ENCODE data around the gene PRPF19.
A peak's percentile ranks its signal among the peaks of the same experiment; 100 is the strongest.

Gene PRPF19

GRCh38 chr11:60872961-60873524 lies 33.3 kb downstream of the PRPF19 start:
- DNase-seq = peak; percentile 23 to 62 (median 52)

GRCh38 chr11:60872124-60872960 lies 34.0 kb downstream of the PRPF19 start:
- peak; percentile 25 to 55 (median 44) for DNase-seq

DNA sequence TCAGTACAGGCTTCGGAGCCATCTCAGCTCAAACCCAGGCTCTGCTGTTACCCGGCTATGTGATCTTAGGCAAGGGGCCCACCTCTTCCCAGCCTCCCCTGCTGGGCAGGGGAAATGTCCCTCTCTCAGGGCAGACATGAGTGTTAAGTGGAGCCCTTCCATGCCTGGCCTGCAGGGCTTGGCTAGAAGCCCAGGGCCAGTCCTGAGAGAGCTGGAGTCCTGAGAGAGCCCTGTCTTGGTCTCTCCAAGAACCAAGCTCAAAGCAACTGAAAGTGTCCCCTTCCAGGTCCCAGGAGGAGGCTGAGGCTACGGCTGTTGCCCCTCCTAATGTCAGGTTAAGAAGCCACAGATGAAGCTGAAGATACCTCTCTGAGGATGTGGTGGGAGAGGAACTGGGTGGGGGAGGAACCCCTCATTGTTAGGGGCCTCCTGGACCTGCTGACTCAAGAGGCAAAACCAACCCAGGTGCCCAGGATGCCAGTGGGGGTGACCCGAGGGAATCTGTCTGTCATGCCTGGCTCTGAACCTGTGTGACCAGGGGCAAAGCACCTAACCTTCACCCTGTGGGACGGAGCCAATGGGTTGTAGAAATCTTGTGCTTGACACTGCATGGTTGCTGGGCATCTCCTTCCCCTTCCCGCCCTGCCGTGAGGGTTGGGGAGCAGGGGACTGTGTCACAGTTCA lies 34.9 kb downstream of the PRPF19 start:
- DNase-seq = no peak

GRCh38 chr11:60870733-60871377 lies 35.5 kb downstream of the PRPF19 start:
- DNase-seq = no peak

DNA sequence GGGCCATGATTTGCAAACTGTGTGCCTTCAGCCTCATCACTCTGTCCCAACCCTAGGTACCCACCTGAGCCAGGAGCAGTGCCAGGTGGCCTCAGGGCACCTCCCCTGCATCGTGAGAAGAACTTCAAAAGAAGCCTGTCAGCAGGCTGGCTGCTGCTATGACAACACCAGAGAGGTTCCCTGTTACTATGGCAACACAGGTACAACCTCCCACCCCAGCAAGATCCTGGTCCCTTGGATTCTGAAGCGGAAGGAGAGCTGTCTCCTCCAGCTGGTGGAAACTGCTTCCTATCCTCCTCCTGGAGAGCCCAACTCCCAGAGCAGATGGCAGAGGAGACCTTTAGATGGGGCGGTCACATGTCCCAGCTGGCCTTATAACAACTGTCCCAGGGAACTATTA lies 36.1 kb downstream of the PRPF19 start:
- DNase-seq = no peak

DNA sequence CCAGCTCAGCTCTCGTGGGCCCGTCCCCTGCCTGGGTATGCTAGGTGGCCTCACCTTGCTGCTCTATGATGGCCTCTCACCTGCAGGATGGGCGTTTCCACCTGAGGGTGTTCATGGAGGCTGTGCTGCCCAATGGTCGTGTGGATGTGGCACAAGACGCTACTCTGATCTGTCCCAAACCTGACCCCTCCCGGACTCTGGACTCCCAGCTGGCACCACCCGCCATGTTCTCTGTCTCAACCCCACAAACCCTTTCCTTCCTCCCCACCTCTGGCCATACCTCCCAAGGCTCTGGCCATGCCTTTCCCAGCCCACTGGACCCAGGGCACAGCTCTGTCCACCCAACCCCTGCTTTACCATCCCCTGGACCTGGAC lies 36.9 kb downstream of the PRPF19 start:
- no peak for DNase-seq

DNA sequence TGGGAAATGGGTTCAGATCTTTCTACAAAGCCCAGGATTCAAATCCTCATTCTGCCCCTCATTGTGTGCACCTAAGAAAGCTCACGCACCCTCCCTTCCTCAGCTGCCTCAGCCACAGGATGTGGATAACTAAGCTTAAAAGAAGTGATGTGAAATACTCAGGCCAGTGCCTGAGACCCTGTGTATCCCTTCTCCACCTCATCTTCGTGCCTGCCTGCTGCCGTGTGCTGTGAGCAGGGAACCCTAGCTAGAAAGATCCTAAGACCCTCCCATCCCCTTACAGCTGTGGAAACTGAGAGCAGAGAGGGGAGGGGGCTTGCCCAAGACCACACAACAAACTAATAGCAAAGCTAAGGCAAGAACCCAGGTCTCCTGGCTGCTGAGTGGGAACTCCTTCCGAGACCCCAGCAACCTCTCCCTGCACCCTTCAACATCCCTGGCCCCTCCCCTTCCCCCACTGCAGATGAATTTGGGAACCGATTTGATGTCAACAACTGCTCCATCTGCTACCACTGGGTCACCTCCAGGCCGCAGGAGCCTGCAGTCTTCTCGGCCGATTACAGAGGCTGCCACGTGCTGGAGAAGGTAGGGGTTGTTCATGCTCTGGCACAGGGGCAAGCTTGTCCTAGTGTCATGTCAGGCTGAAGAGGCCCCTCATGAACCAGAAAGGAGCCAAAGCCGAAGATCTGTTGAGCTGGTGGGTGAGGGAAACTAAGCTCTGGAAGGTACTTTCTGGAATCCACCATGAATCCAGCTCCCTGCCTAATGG lies 37.5 kb downstream of the PRPF19 start:
- no peak for DNase-seq

DNA sequence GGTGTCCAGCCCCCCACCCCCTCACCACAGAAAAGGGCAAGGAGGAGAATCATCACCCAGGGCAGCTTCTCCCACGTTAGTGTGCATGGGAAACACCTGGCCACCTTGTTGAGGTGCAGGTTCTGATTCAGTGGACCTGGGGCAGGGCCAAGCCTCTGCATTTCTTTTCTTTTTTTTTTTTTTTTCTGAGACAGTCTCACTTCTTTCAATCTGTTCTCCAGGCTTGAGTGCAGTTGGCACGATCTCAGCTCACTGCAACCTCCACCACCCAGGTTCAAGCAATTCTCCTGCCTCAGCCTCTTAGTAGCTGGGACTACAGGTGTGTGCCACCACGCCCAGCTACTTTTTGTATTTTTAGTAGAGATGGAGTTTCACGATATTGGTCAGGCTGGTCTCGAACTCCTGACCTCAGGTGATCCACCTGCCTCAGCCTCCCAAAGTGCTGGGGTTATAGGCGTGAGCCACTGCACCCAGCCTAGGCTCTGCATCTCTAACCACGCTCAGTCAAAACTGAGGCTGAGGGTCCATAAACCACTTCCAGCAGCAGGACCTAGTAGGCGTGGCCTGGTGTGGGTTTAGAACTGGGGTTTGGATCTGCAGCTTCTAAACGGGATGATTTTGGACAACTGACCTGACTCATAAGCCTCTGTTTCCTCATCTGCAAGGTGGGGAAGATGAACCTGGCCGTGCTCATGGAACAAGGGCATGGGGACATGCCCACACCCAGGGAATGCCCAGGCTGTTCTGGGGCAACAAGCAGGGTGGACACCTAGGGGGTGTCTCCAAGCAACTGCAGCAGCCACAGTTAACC lies 38.3 kb downstream of the PRPF19 start:
- DNase-seq = no peak

- DNase-seq = no peak
Observed at GRCh38 chr11:60866911-60867870, 39.2 kb downstream of the PRPF19 start, which contains the start of gene ZP1. Gene ZP1, plus strand, starts transcription at chr11:60867542. Its CDS starts 20 bp downstream, at chr11:60867562.

DNA sequence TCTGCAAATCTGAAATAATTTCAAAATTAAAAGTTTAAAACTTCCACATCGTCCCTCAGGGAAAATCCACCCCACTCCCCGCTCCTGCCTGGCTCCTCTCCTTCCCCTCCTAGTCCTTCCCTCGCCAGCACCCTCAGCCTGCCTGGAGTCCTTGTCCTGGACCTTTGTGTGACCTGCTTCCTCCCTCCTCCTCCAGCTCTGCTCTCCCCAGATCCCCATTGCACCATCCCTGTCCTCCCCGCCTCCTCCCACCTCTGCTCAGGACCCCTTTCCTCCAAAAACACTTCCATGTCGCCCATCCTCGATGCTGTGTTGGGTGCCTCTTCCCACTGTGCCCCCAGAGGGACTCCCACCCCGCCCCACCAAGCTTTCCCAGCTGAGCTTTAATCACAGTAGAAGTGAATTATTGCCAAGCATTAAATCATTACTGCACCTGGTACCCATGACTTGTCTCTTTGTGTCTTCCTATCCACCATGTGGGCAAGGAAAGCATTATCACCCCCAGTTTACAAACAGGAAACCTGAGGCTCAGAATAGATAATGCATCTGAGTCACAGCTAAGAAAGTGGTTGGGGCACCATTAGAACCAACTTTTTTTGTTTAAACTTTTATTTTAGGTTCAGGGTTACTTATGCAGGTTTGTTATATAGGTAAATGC lies 41.4 kb downstream of the PRPF19 start:
- DNase-seq = no peak

DNA sequence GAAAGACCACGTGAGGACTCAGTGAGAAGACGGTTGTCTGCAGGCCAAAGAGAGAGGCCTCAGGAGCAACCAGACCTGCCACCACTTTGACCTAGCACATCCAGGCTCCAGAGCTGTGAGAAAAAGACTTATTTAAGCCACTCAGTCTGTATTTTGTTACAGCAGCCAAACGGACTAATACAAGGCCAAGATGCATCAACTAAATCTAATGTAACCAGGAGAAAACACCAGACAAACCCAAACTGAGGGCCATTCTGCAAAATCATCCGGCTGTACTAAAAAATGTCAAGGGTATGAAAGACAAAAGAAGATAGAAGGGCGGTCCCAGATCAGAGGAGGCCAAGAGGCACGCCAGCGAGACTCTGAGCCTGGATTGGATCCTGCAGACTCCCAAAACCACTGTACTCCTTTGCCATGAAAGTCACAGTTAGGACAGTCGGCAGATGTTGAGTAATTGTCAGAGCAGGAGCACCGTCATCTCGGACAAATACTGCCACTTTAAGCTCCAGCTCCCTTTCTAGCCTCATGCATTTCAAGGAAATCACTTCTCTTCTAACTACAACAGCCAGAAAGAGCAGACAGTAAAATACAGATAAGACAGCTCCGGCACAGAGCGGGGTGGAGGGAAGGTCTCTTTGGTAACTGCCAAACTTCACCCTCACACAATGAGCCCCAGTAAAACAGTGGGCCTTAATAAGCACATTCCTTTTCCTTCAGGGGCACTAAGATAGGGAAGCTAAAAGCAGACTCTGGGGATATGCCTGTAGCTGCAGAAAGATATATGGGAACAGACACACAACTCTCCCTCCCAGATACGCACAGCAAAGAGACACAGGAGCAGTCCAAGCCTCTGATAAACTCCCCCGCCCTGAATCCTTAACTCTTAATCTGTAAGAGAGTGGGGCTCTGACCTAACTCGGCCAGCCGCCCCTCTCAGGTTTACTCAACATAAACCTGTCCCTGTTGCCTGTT lies 42.5 kb downstream of the PRPF19 start:
- DNase-seq = no peak

DNA sequence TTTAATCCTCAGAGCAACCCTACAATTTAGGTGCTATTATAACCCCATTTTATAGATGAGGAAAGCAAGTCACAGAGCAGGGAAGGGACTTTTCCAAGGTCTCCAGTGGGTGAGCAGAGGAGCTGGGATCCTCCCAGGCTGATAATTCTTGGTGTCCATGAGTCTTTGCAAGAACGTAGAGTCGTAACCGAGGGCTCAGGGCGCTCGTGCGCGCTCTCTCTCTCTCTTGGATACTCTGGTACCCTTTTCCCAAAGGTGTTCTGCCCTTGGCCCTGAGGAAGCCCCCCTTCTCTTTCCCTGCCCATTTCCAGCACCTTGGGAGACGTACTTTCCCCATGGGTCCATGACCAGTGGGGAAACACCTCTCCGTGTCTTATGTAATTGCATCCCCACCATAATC lies 44.2 kb downstream of the PRPF19 start:
- no peak for DNase-seq

DNA sequence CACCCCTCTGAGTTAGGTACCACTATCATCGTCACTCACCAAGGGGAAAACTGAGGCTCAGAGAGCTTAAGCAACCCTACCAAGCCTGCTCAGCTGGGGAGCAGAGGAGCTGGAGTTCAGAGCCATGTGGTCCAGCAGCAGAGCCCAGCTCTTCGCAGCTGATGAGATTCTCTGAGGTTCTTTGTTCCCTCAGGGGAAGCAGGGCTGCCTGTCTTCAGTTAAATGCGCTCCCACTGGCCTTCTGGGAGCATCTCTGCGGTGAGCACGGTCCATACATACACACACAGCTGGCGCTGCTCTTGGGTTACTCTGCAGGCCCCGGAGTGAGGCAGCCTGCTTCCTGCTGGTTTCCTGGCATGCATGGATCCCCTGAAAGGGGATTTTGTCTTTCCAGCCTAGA lies 45.4 kb downstream of the PRPF19 start:
- DNase-seq = no peak

GRCh38 chr11:60859616-60860250 lies 46.7 kb downstream of the PRPF19 start:
- no peak for DNase-seq

DNA sequence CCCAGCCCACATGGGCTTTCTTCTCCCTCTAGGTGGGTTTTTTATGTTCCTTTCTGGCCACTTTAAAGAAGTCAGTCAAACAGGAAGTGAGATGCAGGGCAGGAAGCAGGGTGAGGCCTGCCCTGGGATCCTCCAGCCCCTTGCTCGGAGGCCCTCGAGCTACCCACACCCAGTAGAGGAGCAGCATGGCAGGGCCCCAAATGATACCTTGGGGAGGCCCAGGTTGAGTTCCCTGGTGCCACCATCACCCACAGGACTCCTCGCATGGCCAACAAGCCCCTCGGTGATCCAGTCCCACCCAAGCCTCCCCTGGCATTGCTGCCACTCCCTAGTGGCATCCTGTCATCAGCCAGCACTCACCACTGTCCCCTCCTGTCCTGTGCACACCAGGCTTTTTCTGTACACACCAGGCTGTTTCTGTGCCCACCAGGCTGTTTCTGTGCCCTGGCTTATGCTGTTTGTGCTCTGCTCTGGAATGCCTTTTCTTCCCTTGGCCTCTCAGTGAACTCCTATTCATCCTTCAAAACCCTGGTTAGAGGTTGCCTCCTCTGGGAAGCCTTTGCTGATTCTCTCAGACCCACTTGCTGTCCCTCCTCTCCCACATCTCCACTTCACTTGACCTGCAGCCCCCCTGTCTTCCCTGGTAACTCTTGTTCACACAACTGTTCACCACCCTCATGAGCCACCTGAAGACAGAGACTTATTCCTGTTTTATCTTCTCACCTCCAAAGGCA lies 47.5 kb downstream of the PRPF19 start:
- DNase-seq = peak in 2 of 4 experiments; percentile 15 to 22

GRCh38 chr11:60858236-60858635 lies 48.1 kb downstream of the PRPF19 start:
- DNase-seq = no peak

All from suppressor macrophage (primary cell).